ENCODE results near the gene CACFD1. TPM values are rescaled to one million over a fixed set of nuclear protein-coding genes. Genes with fewer than 3 reads are reported as not detected.

The CACFD1 gene
- total and polyA plus RNA-seq, 2 of the 13 experiments (the other 11 are each of a cell fraction or from before 2014, with no cell fraction given): 13.8 to 14.6 TPM

DNA sequence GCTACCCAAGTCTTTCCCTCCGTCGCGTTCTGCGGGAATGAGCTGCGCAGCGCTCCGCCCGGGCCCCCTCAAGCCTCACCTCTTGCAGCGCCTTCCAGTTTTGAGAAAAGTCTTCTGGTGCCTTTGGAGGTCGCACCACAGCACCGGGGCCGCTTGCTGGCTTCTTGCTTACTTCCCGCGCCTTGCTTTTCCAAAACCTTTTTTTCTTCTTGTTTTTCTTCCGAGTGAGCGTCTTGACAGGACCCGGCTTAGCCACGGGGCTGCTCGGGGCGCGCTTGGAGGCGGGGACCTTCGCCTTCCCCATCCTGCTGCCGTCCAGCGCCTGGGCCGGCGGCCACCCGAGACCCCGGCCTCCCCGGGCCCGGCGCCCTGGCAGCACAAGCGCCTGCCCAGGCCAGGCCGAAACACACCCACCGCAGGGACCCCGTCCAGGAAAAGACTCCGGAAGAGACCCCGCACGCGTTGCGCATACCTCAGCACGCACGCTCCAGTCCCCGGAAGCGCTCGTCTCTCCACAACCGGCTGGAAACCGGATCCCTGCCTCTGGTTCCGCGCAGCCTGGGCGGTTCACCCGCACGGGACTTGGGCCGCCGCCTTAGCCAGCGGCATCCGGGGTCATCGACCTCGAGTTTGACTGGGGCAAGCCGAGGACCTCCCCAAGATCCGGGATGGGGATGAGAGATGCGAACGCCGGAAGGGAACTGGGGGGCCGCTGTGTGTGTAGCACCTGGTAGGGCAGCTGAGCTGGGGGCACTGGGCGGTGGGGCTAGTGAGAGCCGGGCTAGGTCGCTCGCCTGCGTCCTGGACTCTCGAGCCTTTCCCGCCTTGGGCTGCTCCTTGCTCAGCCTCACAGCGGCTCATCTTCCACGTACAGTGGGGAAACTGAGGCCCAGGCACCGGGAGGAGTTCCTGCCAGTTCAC lies 42.0 kb upstream of the CACFD1 start, which contains the start of gene REXO4 (continued):
- TF ChIP-seq, protein P1, sequence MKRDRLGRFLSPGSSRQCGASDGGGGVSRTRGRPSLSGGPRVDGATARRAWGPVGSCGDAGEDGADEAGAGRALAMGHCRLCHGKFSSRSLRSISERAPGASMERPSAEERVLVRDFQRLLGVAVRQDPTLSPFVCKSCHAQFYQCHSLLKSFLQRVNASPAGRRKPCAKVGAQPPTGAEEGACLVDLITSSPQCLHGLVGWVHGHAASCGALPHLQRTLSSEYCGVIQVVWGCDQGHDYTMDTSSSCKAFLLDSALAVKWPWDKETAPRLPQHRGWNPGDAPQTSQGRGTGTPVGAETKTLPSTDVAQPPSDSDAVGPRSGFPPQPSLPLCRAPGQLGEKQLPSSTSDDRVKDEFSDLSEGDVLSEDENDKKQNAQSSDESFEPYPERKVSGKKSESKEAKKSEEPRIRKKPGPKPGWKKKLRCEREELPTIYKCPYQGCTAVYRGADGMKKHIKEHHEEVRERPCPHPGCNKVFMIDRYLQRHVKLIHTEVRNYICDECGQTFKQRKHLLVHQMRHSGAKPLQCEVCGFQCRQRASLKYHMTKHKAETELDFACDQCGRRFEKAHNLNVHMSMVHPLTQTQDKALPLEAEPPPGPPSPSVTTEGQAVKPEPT (CRISPR knock-in tag; IDR thresholded peaks at IDR 0.05; ENCODE audit: low read depth): peak; percentile 60; the same call in 1 of the 2 replicates
- TF ChIP-seq ONECUT2 (CRISPR knock-in tag; IDR thresholded peaks at IDR 0.05) (no peak), ZNF543 (CRISPR knock-in tag; IDR thresholded peaks at IDR 0.05) (peak; percentile 50; the same call in 1 of the 2 replicates), NRL (CRISPR knock-in tag; IDR thresholded peaks at IDR 0.05; ENCODE audit: borderline replicate concordance) (peak; percentile 83; the same call in 1 of the 2 replicates), NFYB (CRISPR knock-in tag; IDR thresholded peaks at IDR 0.05) (no peak), CC2D1A (CRISPR knock-in tag; IDR thresholded peaks at IDR 0.05) (no peak), TAF1 (CRISPR knock-in tag; IDR thresholded peaks at IDR 0.05) (peak; percentile 75), ZNF350 (CRISPR knock-in tag; IDR thresholded peaks at IDR 0.05; ENCODE audit: borderline replicate concordance, low read depth) (peak; percentile 98), ZNF615 (CRISPR knock-in tag; IDR thresholded peaks at IDR 0.05; ENCODE audit: borderline replicate concordance) (no peak), RFX3 (CRISPR knock-in tag; IDR thresholded peaks at IDR 0.05) (no peak), ZNF713 (CRISPR knock-in tag; IDR thresholded peaks at IDR 0.05) (no peak)
- TF ChIP-seq, protein P2, sequence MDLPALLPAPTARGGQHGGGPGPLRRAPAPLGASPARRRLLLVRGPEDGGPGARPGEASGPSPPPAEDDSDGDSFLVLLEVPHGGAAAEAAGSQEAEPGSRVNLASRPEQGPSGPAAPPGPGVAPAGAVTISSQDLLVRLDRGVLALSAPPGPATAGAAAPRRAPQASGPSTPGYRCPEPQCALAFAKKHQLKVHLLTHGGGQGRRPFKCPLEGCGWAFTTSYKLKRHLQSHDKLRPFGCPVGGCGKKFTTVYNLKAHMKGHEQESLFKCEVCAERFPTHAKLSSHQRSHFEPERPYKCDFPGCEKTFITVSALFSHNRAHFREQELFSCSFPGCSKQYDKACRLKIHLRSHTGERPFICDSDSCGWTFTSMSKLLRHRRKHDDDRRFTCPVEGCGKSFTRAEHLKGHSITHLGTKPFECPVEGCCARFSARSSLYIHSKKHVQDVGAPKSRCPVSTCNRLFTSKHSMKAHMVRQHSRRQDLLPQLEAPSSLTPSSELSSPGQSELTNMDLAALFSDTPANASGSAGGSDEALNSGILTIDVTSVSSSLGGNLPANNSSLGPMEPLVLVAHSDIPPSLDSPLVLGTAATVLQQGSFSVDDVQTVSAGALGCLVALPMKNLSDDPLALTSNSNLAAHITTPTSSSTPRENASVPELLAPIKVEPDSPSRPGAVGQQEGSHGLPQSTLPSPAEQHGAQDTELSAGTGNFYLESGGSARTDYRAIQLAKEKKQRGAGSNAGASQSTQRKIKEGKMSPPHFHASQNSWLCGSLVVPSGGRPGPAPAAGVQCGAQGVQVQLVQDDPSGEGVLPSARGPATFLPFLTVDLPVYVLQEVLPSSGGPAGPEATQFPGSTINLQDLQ (CRISPR knock-in tag; IDR thresholded peaks at IDR 0.05): no peak
- TF ChIP-seq, protein P3, sequence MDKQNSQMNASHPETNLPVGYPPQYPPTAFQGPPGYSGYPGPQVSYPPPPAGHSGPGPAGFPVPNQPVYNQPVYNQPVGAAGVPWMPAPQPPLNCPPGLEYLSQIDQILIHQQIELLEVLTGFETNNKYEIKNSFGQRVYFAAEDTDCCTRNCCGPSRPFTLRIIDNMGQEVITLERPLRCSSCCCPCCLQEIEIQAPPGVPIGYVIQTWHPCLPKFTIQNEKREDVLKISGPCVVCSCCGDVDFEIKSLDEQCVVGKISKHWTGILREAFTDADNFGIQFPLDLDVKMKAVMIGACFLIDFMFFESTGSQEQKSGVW (CRISPR knock-in tag; IDR thresholded peaks at IDR 0.05; ENCODE audit: borderline replicate concordance): no peak
- TF ChIP-seq, protein P4, sequence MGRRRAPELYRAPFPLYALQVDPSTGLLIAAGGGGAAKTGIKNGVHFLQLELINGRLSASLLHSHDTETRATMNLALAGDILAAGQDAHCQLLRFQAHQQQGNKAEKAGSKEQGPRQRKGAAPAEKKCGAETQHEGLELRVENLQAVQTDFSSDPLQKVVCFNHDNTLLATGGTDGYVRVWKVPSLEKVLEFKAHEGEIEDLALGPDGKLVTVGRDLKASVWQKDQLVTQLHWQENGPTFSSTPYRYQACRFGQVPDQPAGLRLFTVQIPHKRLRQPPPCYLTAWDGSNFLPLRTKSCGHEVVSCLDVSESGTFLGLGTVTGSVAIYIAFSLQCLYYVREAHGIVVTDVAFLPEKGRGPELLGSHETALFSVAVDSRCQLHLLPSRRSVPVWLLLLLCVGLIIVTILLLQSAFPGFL (CRISPR knock-in tag; IDR thresholded peaks at IDR 0.05): no peak
- TF ChIP-seq, protein P5, sequence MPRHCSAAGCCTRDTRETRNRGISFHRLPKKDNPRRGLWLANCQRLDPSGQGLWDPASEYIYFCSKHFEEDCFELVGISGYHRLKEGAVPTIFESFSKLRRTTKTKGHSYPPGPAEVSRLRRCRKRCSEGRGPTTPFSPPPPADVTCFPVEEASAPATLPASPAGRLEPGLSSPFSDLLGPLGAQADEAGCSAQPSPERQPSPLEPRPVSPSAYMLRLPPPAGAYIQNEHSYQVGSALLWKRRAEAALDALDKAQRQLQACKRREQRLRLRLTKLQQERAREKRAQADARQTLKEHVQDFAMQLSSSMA (CRISPR knock-in tag; IDR thresholded peaks at IDR 0.05): peak; percentile 46; the same call in 1 of the 2 replicates
- TF ChIP-seq, protein P6, sequence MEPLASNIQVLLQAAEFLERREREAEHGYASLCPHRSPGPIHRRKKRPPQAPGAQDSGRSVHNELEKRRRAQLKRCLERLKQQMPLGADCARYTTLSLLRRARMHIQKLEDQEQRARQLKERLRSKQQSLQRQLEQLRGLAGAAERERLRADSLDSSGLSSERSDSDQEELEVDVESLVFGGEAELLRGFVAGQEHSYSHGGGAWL (CRISPR knock-in tag; IDR thresholded peaks at IDR 0.05): peak; percentile 85
- TF ChIP-seq, protein P7, sequence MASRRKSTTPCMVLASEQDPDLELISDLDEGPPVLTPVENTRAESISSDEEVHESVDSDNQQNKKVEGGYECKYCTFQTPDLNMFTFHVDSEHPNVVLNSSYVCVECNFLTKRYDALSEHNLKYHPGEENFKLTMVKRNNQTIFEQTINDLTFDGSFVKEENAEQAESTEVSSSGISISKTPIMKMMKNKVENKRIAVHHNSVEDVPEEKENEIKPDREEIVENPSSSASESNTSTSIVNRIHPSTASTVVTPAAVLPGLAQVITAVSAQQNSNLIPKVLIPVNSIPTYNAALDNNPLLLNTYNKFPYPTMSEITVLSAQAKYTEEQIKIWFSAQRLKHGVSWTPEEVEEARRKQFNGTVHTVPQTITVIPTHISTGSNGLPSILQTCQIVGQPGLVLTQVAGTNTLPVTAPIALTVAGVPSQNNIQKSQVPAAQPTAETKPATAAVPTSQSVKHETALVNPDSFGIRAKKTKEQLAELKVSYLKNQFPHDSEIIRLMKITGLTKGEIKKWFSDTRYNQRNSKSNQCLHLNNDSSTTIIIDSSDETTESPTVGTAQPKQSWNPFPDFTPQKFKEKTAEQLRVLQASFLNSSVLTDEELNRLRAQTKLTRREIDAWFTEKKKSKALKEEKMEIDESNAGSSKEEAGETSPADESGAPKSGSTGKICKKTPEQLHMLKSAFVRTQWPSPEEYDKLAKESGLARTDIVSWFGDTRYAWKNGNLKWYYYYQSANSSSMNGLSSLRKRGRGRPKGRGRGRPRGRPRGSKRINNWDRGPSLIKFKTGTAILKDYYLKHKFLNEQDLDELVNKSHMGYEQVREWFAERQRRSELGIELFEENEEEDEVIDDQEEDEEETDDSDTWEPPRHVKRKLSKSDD (CRISPR knock-in tag; IDR thresholded peaks at IDR 0.05; ENCODE audit: low read depth): no peak

Measured in HepG2 (cell line).